Left forelimb (tissue), 1 donor: ENCODE data around the gene COQ5.
A peak's percentile ranks its signal among the peaks of the same experiment; 100 is the strongest.

Experiments used
- DNase-seq: peaks from one replicate; pipeline ENCODE4 v3.0.0-alpha.2; 2018; ENCODE audit warnings: low spot score

Gene COQ5

GRCh38 chr12:120483621-120484020, 45.3 kb downstream of the COQ5 start:
- DNase-seq = no peak

DNA sequence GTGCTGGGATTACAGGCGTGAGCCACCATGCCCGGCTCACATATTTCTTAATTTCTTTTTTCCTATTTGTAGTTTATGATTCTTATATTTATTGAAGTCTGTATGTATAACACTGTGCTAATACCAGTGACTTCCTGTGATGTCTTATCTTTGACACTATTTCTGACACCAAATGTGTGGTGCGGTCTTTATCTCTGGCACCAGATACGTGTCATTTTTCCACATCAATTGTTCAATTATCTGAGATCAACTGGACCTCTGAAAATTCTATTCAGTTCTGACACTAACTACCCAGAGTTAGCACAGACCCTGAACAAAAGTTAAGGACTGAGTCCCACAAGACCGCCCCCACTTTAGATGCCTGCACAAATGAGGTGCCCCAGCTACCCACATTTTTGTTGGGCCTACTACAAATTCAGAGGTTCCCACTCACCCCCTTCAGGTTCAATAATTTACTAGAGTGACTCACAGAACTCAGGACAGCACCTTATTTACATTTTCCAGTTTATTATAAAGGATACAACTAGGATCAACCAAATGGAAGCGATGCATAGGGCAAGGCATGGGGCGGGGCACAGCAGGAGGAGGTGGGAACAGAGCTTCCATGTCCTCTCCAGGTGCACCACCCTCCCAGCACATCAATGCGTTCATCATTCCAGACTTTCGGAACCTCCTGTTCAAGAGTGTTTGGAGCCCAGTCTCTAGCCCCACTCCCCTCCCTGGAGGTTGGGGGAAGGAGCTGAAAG, 47.8 kb downstream of the COQ5 start:
- no peak for DNase-seq

GRCh38 chr12:120480211-120480610, 48.7 kb downstream of the COQ5 start:
- no peak for DNase-seq

DNA sequence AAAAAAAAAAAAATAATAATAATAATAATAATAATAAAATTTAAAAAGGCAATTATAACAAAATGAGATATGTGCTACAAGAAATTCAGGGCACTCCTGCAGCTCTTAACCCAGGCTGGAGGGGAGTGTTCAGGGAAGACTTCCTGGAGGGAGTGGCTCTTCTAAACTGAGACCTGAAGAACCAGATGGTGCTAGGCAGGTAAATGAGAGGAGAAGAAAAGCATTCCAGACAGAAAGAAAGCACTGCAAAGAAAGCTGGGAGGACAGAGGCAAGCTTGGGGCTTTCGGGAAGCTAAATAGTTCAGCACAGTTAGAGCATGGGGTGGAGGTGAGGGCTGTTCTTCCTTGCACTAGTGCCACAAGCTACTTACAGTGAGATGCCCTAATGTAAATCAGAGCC, 49.5 kb downstream of the COQ5 start:
- DNase-seq = no peak

GRCh38 chr12:120475643-120476042, 53.3 kb downstream of the COQ5 start:
- DNase-seq = no peak

GRCh38 chr12:120474616-120474960, 54.4 kb downstream of the COQ5 start:
- DNase-seq = no peak

- DNase-seq = no peak
These were observed 54.9 kb downstream of the COQ5 start for GRCh38 chr12:120473807-120474615.

DNA sequence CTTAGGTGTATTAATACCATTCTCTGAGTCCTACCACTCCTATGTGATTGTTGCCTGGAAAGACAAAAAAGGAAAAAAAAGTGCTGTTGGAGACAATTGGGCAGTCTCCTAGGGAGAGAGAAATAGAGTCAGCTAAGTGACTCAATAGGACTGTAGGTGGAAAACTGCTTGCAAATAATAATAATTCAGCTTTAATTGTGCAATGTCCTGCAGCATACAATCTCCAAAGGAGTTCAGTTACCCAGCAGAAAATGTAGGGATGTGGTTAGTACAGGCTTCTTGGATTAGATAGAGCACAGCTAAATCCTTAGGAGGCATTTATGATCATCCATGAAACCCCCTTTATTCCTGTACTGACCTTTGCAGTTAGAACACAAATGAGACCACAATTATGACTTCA, 56.4 kb downstream of the COQ5 start:
- DNase-seq = no peak

DNA sequence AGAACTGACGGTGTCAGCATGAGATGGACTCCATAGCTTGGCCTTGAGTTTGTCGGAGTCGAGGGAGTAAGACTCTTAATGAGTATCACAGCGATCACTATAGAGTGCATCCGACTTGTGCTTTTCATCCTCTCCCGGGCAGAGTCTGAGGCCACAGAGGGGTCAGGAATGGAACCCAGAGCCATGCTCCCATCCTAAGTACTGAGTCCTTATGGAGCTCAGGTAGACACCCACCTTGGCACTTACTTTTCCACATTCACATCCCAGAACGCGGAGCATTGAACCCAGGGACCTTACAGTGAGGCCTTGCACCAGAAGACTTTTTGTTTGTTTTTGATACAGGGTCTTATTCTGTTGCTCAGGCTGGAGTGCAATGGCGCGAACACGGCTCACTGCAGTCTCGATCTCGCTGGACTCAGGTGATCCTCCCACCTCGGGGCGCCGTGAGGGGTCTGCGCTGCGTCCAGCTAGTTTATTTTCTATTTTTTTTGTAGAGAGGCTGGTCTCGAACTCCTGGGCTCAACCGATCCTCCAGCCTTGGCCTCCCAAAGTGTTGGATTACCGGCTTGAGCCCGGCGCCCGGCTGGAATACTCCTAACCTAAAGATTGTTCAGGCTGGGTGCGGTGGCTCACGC, 58.7 kb downstream of the COQ5 start:
- no peak for DNase-seq

- peak; percentile 96 for DNase-seq
These were observed 59.4 kb downstream of the COQ5 start, which contains the start of gene SRSF9 for GRCh38 chr12:120469450-120470149. Gene SRSF9, minus strand, starts transcription at chr12:120469748. Its CDS starts 139 bp downstream, at chr12:120469609.

GRCh38 chr12:120468821-120469449, 60.0 kb downstream of the COQ5 start:
- no peak for DNase-seq

DNA sequence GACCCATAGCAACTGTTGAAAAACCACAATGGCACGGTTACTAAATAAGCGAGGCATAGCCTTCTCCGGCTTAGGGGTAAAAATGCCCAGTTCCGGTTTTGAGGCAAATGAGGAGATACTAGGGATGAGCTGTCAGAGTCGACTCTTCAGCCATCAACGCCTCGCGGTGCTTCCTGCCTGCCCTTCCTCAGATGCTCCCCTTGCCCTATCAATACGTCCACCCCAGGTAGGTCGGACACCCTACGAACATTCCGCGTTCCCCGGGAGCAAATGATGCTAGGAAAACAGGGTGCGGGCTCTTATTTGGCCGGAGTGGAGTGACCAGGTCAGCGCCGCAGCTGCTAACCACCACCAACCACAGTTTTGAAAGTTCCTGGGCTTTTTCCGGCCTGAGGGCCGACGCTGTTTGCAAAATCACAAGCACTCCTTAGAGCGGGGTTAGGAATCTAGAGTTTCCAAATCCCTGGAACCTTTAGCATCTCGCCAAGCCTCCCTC, 60.6 kb downstream of the COQ5 start:
- no peak for DNase-seq

DNA sequence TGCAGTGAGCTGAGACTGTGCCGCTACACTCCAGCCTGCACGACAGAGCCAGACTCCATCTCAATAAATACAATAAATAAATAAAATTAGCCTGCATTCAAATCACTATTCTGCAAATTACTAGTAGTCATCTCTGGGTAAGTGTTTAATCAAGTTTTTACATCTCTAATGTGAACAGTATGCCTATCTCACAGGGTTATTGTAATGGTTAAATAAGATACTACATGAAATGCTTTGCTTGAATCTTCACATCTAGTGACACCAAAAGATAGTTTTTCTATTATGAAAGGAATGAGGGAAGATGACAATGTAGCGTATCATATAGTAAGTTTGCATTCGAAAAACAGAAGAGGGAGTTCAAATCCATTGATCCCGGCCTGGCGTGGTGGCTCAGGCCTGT, 61.5 kb downstream of the COQ5 start:
- no peak for DNase-seq

DNA sequence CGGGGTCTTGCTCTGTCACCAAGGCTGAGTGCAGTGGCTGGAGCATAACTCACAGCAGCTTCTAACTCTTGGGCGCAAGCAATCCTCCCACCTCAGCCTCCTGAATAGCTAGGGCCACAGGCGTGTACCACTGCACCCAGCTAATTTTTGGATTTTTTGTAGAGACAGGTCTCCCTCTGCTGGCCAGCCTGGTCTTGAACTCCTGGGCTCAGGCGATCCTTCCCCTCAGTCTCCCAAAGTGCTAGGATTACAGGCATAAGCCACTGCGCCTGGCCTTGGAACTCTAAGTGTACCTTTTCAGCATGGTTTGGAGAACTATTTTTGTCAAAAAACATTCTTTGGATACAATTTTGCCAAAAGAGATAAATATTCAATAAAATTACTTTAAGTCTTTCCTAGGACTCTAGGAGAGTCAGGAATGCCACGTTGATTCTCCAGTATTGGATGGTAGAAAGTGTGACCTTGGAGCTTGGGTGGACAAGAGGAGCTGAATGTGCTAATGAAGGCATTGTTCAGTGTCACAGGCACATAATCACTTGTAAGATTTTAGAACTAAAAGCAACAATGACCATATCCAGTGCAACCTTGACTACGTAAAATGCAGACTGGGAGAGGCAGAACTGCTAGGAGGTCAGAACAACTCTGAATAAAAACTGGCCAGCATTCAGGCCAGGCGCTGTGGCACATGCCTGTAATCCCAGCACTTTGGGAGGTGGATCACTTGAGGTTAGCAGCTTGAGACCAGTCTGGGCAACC, 62.2 kb downstream of the COQ5 start:
- no peak for DNase-seq

GRCh38 chr12:120465756-120466155, 63.2 kb downstream of the COQ5 start:
- DNase-seq = no peak

GRCh38 chr12:120463712-120464111, 65.2 kb downstream of the COQ5 start:
- DNase-seq = no peak

DNA sequence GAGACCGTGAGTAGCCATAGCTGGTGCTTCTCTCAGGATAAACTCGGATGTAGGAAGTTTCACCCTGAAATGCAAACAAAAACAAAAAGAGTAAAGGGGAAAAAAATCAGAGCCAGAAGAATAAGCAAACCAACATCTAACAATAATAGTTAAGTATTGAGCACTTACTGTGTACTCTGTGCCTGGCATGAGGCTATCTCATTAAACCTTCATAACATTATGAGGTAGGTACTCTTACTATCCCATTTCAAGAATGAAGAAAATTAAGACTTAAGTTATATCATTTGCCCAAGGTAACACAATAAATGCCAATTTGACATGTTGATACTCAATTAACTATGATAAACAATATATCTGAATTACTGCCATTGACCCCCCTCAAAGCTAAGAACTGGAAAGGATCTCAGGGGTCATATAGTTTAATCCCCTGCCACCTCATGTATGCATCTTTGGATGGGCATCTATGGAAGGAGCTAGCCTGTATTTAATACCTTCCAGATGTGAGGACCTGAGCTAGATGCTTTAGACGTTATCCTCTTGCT, 66.8 kb downstream of the COQ5 start:
- no peak for DNase-seq

- DNase-seq = no peak
These were observed 68.8 kb downstream of the COQ5 start for GRCh38 chr12:120460157-120460556.

GRCh38 chr12:120457133-120457532, 71.8 kb downstream of the COQ5 start:
- no peak for DNase-seq

- no peak for DNase-seq
These were observed 73.7 kb downstream of the COQ5 start for GRCh38 chr12:120455302-120455701.

GRCh38 chr12:120453977-120454376, 75.0 kb downstream of the COQ5 start:
- no peak for DNase-seq
